MM.1S (cell line): ENCODE data around the gene SETBP1.

Experiments
- CTCF ChIP-seq: fragments of 300-600 bp; sonication (generic); IDR thresholded peaks from 2 replicates; pipeline ENCODE4 v1.5.1; 2016; ENCODE audit warnings: antibody characterized with exemption, low read length, mixed read lengths
- EZH2 ChIP-seq: fragments of 300-600 bp; sonication (generic); optimal IDR thresholded peaks from 2 replicates; pipeline ENCODE3; 2017; ENCODE audit warnings: low read depth, mild to moderate bottlenecking, antibody characterized with exemption, low read length, mixed read lengths
- EZH2phosphoT487 ChIP-seq: fragments of 300-600 bp; sonication (generic); IDR thresholded peaks from 2 replicates; pipeline ENCODE4 v1.6.1; 2018; ENCODE audit warnings: antibody characterized with exemption, low read length

- TF ChIP-seq CTCF = no peak
- TF ChIP-seq EZH2 = no peak
- TF ChIP-seq EZH2phosphoT487 = no peak
Measured at GRCh38 chr18:44651478-44651877, 29.2 kb upstream of the SETBP1 start.
